ENCODE measurements around the gene SYT1.
"Not testable (repeated sequence)": the region's sequence is repeated elsewhere in the genome, so short reads cannot be mapped to it uniquely, and the experiment has no call there.

The SYT1 gene

GRCh38 chr12:78977304-78977867 is 112.8 kb downstream of the SYT1 start:
- no peak for DNase-seq

GRCh38 chr12:78994168-78994791 is 129.7 kb downstream of the SYT1 start:
- no peak for DNase-seq

- DNase-seq, result no peak
Measured at GRCh38 chr12:79000501-79000900, 135.9 kb downstream of the SYT1 start.

- no peak for DNase-seq
Measured at GRCh38 chr12:79001404-79001803, 136.8 kb downstream of the SYT1 start.

GRCh38 chr12:79006306-79006705 is 141.7 kb downstream of the SYT1 start:
- no peak for DNase-seq

GRCh38 chr12:79008591-79008990 is 144.0 kb downstream of the SYT1 start:
- no peak for DNase-seq

GRCh38 chr12:79012636-79013035 is 148.1 kb downstream of the SYT1 start:
- DNase-seq, result no peak

GRCh38 chr12:79016181-79016580 is 151.6 kb downstream of the SYT1 start:
- DNase-seq, result no peak

GRCh38 chr12:79019672-79020071 is 155.1 kb downstream of the SYT1 start:
- DNase-seq, result no peak

- no peak for DNase-seq
Measured at GRCh38 chr12:79020106-79020505, 155.5 kb downstream of the SYT1 start.

GRCh38 chr12:79021021-79021420 is 156.4 kb downstream of the SYT1 start:
- no peak for DNase-seq

GRCh38 chr12:79023261-79023660 is 158.7 kb downstream of the SYT1 start:
- no peak for DNase-seq

GRCh38 chr12:79023784-79024183 is 159.2 kb downstream of the SYT1 start:
- DNase-seq, result no peak

- no peak for DNase-seq
Measured at GRCh38 chr12:79033788-79034187, 169.2 kb downstream of the SYT1 start.

GRCh38 chr12:79044748-79045147 is 180.2 kb downstream of the SYT1 start:
- not testable (repeated sequence) for DNase-seq

- not testable (repeated sequence) for DNase-seq
Measured at GRCh38 chr12:79045149-79045703, 180.7 kb downstream of the SYT1 start.

GRCh38 chr12:79046021-79046420 is 181.4 kb downstream of the SYT1 start:
- DNase-seq, result no peak

- no peak for DNase-seq
Measured at GRCh38 chr12:79048962-79049361, 184.4 kb downstream of the SYT1 start.

GRCh38 chr12:79053394-79053793 is 188.8 kb downstream of the SYT1 start:
- DNase-seq, result no peak

- no peak for DNase-seq
Measured at GRCh38 chr12:79055926-79056674, 191.5 kb downstream of the SYT1 start.

GRCh38 chr12:79056775-79057174 is 192.2 kb downstream of the SYT1 start:
- DNase-seq, result no peak

GRCh38 chr12:79057540-79057939 is 193.0 kb downstream of the SYT1 start:
- no peak for DNase-seq

- DNase-seq, result no peak
Measured at GRCh38 chr12:79058342-79058741, 193.8 kb downstream of the SYT1 start.

- DNase-seq, result no peak
Measured at GRCh38 chr12:79059557-79059956, 195.0 kb downstream of the SYT1 start.

Data from RPMI8226 (cell line).